ENCODE results near the gene UBR2. TPM values are rescaled to one million over a fixed set of nuclear protein-coding genes. Genes with fewer than 3 reads are reported as not detected.

The UBR2 gene
- total RNA-seq, 1 experiment from 2014 or later, result 17.5 TPM

GRCh38 chr6:42709871-42710270 lies 146.0 kb downstream of the UBR2 start:
- DNase-seq (ENCODE audit: low spot score), result no peak
- Histone ChIP-seq H3K36me3 (ENCODE audit: insufficient read depth, low read length, poor library complexity, severe bottlenecking) (no peaks in the 10 kb centered on the region), H3K27ac (ENCODE audit: low read depth, low read length, poor library complexity, severe bottlenecking) (no peak overlapping the region), H3K9me3 (ENCODE audit: low read depth, low read length, poor library complexity, severe bottlenecking) (no peaks in the 10 kb centered on the region), H3K4me3 (ENCODE audit: low read depth, low read length, poor library complexity, severe bottlenecking) (no peak overlapping the region), H3K27me3 (replicated peaks; ENCODE audit: insufficient read depth, low read depth, low read length, poor library complexity) (no peaks in the 10 kb centered on the region), H3K4me1 (ENCODE audit: insufficient read depth, low read length, poor library complexity, severe bottlenecking) (no peaks in the 10 kb centered on the region)
- CTCF ChIA-PET, result no interaction called here
- TF ChIP-seq CTCF (conservative IDR thresholded peaks at IDR 0.05; ENCODE audit: low read depth, low read length) (no peak), EZH2 (IDR thresholded peaks at IDR 0.05; ENCODE audit: borderline replicate concordance, low read depth, low read length, poor library complexity, severe bottlenecking) (no peak)
- POLR2A ChIA-PET (ENCODE audit: low non-redundant PET), result no interaction called here
- no TSS peak for BruUV-seq (replicated peaks)
- intact Hi-C loops (cut with micrococcal nuclease; ENCODE audit: unreplicated experiment), result no loop called here

- CTCF ChIA-PET, result no interaction called here
- Histone ChIP-seq H3K27ac (ENCODE audit: low read depth, low read length, poor library complexity, severe bottlenecking) (no peak overlapping the region), H3K27me3 (replicated peaks; ENCODE audit: insufficient read depth, low read depth, low read length, poor library complexity) (no peaks in the 10 kb centered on the region), H3K4me3 (ENCODE audit: low read depth, low read length, poor library complexity, severe bottlenecking) (no peak overlapping the region), H3K36me3 (ENCODE audit: insufficient read depth, low read length, poor library complexity, severe bottlenecking) (no peaks in the 10 kb centered on the region), H3K4me1 (ENCODE audit: insufficient read depth, low read length, poor library complexity, severe bottlenecking) (no peaks in the 10 kb centered on the region), H3K9me3 (ENCODE audit: low read depth, low read length, poor library complexity, severe bottlenecking) (no peaks in the 10 kb centered on the region)
- intact Hi-C loops (cut with micrococcal nuclease; ENCODE audit: unreplicated experiment), result no loop called here
- BruUV-seq (replicated peaks), result no TSS peak
- no peak for DNase-seq (ENCODE audit: low spot score)
- TF ChIP-seq EZH2 (IDR thresholded peaks at IDR 0.05; ENCODE audit: borderline replicate concordance, low read depth, low read length, poor library complexity, severe bottlenecking) (no peak), CTCF (conservative IDR thresholded peaks at IDR 0.05; ENCODE audit: low read depth, low read length) (no peak)
- POLR2A ChIA-PET (ENCODE audit: low non-redundant PET), result no interaction called here
These were observed 146.5 kb downstream of the UBR2 start for GRCh38 chr6:42710316-42710715.

GRCh38 chr6:42711930-42712329 lies 148.1 kb downstream of the UBR2 start:
- ChIA-PET POLR2A (ENCODE audit: low non-redundant PET) (no interaction called here), CTCF (no interaction called here)

GRCh38 chr6:42714098-42714761 lies 150.4 kb downstream of the UBR2 start:
- peak; percentile 27 for DNase-seq (ENCODE audit: low spot score)

More at GRCh38 chr6:42711930-42712329, 148.1 kb downstream of the UBR2 start:
- Histone ChIP-seq H3K4me3 (ENCODE audit: low read depth, low read length, poor library complexity, severe bottlenecking) (no peak overlapping the region), H3K4me1 (ENCODE audit: insufficient read depth, low read length, poor library complexity, severe bottlenecking) (no peaks in the 10 kb centered on the region), H3K27ac (ENCODE audit: low read depth, low read length, poor library complexity, severe bottlenecking) (no peak overlapping the region), H3K9me3 (ENCODE audit: low read depth, low read length, poor library complexity, severe bottlenecking) (no peaks in the 10 kb centered on the region), H3K36me3 (ENCODE audit: insufficient read depth, low read length, poor library complexity, severe bottlenecking) (no peaks in the 10 kb centered on the region), H3K27me3 (replicated peaks; ENCODE audit: insufficient read depth, low read depth, low read length, poor library complexity) (no peaks in the 10 kb centered on the region)
- no peak for DNase-seq (ENCODE audit: low spot score)
- intact Hi-C loops (cut with micrococcal nuclease; ENCODE audit: unreplicated experiment), result no loop called here
- BruUV-seq (replicated peaks), result no TSS peak
- no peak for TF ChIP-seq EZH2 (IDR thresholded peaks at IDR 0.05; ENCODE audit: borderline replicate concordance, low read depth, low read length, poor library complexity, severe bottlenecking)

More at GRCh38 chr6:42714098-42714761, 150.4 kb downstream of the UBR2 start:
- BruUV-seq (replicated peaks), result no TSS peak
- Histone ChIP-seq H3K4me1 (ENCODE audit: insufficient read depth, low read length, poor library complexity, severe bottlenecking) (no peaks in the 10 kb centered on the region), H3K27ac (ENCODE audit: low read depth, low read length, poor library complexity, severe bottlenecking) (no peak overlapping the region), H3K27me3 (replicated peaks; ENCODE audit: insufficient read depth, low read depth, low read length, poor library complexity) (no peaks in the 10 kb centered on the region), H3K36me3 (ENCODE audit: insufficient read depth, low read length, poor library complexity, severe bottlenecking) (no peaks in the 10 kb centered on the region), H3K4me3 (ENCODE audit: low read depth, low read length, poor library complexity, severe bottlenecking) (no peak overlapping the region), H3K9me3 (ENCODE audit: low read depth, low read length, poor library complexity, severe bottlenecking) (no peaks in the 10 kb centered on the region)
- CTCF ChIA-PET, result interaction anchor here (1.2 kb wide), 1 partner anchor 12 kb away, joined by 4 read pairs; no protein-coding TSS in a partner anchor
- TF ChIP-seq EZH2 (IDR thresholded peaks at IDR 0.05; ENCODE audit: borderline replicate concordance, low read depth, low read length, poor library complexity, severe bottlenecking), result no peak
- TF ChIP-seq CTCF (conservative IDR thresholded peaks at IDR 0.05; ENCODE audit: low read depth, low read length), result no peak
- POLR2A ChIA-PET (ENCODE audit: low non-redundant PET), result no interaction called here
- intact Hi-C loops (cut with micrococcal nuclease; ENCODE audit: unreplicated experiment), result no loop called here

Measured in A673 (cell line).